ENCODE results near the gene NRGN. TPM values are rescaled to one million over a fixed set of nuclear protein-coding genes. Genes with fewer than 3 reads are reported as not detected.

Gene NRGN
- total RNA-seq, 1 donor from 2014 or later, result 79.9 TPM

DNA sequence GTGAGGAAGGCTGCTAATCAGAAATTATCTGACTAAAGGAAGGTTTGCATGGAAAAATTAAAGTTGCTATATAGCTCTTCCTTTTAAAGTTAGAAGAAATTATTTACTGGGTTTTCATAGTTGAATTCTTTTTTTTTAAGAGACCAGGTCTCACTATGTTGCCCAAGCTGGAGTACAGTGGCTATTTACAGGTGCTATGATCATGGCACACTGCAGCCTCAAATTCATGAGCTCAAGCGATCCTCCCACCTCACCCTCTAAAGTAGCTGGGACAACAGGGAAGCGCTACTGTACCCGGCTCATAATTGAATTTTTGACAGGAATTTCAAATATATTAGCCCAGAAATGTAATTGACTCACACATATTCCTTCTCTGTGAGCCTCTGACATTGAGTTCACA is 56.6 kb downstream of the NRGN start:
- no peak for ATAC-seq

More for the DNA sequence above, 56.6 kb downstream of the NRGN start:
- no peak for DNase-seq
- Histone ChIP-seq H3K4me3 (no peak overlapping the region), H3K9me3 (no peaks in the 10 kb centered on the region), H3K36me3 (no peaks in the 10 kb centered on the region), H3K27ac (no peak overlapping the region), H3K4me1 (peaks cover 24% of the 10 kb centered on the region), H3K27me3 (no peaks in the 10 kb centered on the region)
- TF ChIP-seq, protein P1, sequence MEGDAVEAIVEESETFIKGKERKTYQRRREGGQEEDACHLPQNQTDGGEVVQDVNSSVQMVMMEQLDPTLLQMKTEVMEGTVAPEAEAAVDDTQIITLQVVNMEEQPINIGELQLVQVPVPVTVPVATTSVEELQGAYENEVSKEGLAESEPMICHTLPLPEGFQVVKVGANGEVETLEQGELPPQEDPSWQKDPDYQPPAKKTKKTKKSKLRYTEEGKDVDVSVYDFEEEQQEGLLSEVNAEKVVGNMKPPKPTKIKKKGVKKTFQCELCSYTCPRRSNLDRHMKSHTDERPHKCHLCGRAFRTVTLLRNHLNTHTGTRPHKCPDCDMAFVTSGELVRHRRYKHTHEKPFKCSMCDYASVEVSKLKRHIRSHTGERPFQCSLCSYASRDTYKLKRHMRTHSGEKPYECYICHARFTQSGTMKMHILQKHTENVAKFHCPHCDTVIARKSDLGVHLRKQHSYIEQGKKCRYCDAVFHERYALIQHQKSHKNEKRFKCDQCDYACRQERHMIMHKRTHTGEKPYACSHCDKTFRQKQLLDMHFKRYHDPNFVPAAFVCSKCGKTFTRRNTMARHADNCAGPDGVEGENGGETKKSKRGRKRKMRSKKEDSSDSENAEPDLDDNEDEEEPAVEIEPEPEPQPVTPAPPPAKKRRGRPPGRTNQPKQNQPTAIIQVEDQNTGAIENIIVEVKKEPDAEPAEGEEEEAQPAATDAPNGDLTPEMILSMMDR (IDR thresholded peaks at IDR 0.05), result no peak
- intact Hi-C loops (cut with DNase I), result no loop called here

Other genes starting within 250 kb of the NRGN start
- not detected for gene OR8B12, start 196.3 kb upstream of the NRGN start, total RNA-seq
- gene OR8A1, start 169.9 kb upstream of the NRGN start, total RNA-seq, result not detected
- gene PANX3, start 128.5 kb upstream of the NRGN start, total RNA-seq, result not detected
- 44.9 TPM for gene TBRG1, start 117.1 kb upstream of the NRGN start, total RNA-seq
- gene SIAE, start 66.2 kb upstream of the NRGN start, total RNA-seq, result 41.6 TPM
- 4.8 TPM for gene SPA17, start 66.0 kb upstream of the NRGN start, total RNA-seq
- gene VSIG2, start 12.3 kb downstream of the NRGN start, total RNA-seq, result 40.1 TPM
- 164 TPM for gene ESAM, start 22.3 kb downstream of the NRGN start, total RNA-seq
- gene MSANTD2, start 60.5 kb downstream of the NRGN start, total RNA-seq, result 13.3 TPM
- gene ROBO3, start 125.5 kb downstream of the NRGN start, total RNA-seq, result 12.6 TPM
- gene ROBO4, start 157.9 kb downstream of the NRGN start, total RNA-seq, result 75.0 TPM
- gene HEPN1, start 179.3 kb downstream of the NRGN start, total RNA-seq, result not detected
- 0.14 TPM for gene HEPACAM, start 196.1 kb downstream of the NRGN start, total RNA-seq
- 1.5 TPM for gene CCDC15, start 214.3 kb downstream of the NRGN start, total RNA-seq